SHP77 (cell line): ENCODE results near the gene GORASP1.

ENCODE experiments used
- DNase-seq, 2 experiments: peaks; one replicate each; lab custom pipeline; 2025; lab: John Stamatoyannopoulos, UW

The GORASP1 gene

GRCh38 chr3:39102504-39103323 is 4.7 kb downstream of the GORASP1 start:
- no peak for DNase-seq

GRCh38 chr3:39101022-39101689 is 6.3 kb downstream of the GORASP1 start:
- DNase-seq: peak; percentile 12 to 36

GRCh38 chr3:39100500-39100886 is 6.9 kb downstream of the GORASP1 start:
- no peak for DNase-seq

- no peak for DNase-seq
These were observed 7.5 kb downstream of the GORASP1 start for GRCh38 chr3:39099738-39100499.

DNA sequence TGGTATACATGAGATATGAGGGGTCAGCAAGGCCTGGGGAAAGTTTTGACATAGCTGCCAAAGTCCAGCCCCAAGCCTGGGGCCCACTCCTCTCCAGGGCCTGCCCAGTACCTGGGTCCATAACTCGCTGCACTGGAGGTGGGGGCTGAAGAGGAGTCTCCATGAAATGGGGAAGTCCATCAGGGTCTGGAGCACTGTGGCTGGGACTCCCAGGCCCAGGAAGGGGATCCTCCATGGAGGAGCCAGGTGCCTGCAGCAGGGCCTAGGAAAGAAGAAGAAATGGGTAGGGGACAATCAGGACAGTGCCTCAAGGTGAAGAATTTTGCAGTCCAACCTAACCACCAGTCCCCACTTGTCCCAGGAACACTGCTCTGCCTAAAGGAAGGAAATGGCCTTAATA is 8.2 kb downstream of the GORASP1 start:
- DNase-seq: no peak

DNA sequence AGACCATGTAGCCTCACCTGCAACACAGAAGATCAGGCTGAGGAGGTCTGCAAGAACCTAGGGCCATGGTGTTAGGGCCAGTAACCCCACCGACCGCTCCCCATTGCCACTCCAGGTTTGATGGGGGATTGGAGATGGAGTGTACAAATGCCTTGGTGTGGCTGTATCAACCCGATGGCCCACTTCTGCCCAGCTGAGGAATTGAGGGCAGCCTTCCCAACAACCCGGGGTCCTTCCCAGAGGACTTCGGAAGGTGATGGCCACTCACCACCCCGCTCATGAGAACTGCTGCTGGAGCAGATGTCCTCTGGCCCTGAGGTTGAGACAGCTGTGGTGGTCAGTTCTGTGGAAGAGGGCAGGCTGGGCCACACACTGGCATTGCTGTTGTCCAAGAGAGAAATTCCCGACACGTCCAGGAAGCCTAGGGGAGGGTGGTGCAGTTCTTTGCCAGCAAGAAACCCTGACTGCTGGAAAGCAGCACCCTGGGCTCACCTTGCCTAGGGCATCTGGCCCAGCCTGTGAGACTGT is 8.9 kb downstream of the GORASP1 start:
- DNase-seq: no peak

DNA sequence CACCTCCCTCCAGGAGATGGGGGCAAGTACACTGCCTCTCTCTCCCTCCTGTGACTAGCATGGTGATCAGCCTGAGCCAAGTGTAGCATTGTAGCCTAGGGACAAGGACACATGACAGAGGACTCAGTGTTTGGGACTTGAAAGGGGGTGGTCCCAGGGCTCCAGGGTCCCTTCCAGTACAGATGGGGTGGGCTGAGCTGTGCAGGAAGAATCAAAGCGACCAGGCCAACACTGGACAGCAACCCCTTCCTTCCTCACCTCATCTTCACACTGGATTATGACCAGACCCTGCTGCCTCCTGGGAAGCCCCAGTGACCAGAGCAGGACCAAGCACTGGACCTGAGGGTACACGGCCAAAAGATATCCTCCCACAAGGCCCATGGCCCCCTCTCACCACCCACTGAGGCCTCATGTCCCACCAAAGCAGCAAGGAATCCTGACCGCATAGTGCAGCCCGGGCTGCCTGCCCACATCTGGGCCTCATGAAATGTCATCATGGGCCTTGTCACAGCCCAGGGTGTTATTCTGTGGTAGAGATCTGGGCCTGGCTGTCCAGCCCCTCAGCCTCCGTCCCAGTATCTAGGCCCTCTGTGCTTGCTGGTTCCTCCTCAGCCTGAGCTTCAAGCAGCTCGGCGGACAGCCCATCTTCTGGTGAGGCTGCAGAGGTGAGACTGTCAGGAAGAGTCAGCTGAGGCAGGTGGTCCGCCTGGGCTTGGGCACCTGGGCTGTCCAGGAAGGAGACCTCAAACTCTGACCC is 9.5 kb downstream of the GORASP1 start:
- DNase-seq: no peak

DNA sequence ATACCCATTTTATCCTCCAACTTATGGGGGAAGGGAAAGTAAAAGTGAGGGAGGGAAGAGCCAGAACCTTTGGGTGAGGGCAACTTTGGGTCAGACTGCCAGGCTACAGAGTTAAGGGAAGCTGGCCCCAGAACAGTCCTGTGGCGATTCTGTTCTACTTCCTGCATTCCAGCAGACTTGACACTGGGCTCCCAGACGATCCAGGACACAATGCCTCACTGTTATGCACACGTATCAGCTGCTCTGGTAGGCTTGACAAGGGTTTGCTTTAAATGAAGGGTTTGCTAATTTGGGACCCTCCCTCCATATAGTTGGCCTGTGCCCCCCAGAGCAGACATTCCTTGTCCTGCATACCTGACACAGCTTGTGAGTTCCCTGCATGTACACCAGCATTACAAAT is 10.7 kb downstream of the GORASP1 start:
- no peak for DNase-seq

GRCh38 chr3:39095778-39096177 is 11.6 kb downstream of the GORASP1 start:
- no peak for DNase-seq

DNA sequence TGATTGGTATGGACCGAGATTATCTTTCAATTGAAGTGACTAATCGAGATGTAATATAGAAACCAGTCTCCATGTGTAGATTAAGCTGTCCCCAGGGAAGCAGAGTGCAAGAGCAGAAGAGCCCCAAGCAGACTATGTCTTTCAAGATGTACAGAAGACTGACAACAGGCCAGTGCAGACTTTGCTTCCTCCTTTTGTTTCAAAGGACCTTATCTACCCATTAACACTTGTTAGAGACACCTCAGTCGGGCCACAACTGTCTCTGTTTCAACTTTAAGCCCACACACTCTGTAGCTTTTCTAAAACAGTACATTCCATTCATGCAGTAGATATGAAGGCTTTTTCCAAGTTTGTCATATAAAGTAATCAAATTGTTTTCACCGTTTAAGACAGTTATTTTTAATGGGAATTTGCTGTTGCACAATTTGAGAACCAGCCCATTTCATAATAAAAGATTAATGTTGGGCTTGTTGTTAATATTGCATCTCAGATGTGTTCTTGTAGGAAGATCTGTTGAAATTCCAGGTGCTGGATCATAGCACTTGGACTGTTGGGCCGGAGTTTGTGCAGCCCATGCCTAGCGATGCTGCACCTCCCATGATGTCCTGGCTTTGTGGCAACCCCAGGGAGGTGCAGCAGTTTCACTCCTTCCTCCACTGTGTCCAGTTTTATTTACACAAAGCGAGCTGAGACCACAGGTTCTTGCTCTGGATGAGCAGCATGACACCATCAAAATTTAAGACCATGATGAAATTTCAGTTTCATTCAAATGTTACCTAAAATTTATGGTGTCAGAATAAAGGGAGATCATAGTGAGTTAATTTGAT is 12.4 kb downstream of the GORASP1 start:
- no peak for DNase-seq

DNA sequence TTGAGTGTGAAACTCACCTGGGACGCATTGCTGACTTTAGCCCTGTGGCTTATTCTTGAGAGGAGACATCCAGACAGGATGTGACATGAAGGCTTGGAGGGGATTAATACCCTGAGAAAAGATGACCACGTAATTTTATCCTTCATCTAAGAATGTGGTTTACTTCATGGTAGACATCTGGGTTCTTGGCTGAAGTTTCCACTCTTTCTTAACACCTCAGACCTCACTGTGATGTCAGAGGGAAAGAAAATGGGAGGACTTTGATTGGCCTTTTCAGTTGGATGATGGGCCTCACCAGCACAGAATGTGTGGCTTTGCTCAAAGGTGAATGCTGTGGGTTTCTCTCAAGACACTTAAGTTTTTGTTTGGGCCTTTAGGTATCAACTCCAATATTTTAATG is 16.5 kb downstream of the GORASP1 start:
- DNase-seq: no peak

DNA sequence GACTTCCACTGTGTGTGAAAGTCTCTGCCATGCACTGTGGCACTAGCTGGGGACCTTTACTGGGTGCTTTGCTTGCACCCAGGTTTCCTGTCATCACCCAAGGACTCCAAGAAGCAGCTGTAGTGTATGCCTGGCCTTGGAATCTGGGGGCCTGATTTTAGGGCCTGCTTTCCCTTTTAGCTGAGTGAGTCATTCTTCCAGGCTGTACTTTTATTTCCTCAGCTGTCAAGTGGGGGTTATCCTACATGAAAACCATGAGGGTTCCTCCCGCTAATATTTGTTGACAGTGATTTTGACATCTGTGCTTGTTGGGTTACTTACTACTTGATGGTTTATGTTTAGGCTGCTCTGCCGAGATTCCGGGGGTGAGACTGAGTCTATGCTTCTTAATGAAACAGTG is 18.5 kb downstream of the GORASP1 start:
- no peak for DNase-seq

DNA sequence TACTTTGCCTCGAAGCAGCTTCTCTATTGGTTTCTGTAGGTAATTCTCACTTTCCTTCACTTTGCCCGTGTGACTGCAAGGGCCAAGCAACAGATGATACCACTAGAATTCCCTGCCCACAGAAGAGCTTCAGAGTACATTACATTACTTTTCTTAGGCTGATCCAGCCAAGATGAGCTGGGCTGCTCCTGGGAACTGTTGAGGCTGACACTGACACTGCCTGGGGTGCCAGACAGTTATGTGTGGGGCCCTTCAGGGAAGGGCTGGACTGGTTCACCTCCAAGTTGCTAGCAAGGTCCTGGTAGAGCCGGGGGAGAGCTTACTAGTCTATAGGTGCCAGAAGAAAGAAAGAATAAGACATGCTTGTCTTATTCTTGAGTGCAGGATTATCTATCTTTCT is 19.0 kb downstream of the GORASP1 start:
- DNase-seq: no peak

DNA sequence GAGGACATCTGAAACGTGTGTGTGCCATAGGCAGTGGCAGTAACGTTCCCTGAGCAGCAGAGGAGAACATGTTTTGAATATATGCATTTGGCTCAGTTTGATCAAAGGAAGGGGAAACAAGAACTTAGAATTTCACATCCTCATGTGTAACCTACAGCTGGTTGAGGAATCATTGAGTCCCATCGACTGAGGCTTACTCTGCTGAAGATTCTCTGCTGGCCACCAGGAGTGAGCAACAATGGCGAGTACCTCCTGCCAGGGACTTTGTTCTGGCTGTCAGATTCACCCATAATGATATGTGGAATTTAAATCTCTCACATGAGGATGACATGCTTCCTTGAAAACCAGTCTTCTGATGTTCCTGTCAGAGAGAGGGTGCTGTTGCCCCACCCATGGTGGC is 21.3 kb downstream of the GORASP1 start:
- DNase-seq: no peak

- DNase-seq: no peak
These were observed 24.6 kb downstream of the GORASP1 start for GRCh38 chr3:39082666-39083313.

DNA sequence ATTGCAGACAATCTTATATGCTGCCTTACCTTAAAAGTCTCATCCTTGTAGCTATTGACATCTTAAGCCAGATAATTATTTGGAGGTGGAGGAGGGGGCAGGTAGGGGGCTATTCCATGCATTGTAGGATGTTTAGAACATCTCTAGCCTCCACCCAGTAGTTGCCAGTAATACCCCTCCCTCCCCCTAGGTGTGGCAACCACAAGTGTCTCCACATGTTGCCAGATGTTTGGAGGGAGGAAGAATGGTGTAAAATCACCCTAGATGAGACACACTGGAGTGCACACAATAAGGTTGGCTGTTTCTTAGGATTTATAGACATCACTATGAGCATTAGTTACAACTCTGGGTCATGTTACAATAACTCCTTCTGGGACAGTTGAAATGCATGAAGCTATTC is 27.4 kb downstream of the GORASP1 start:
- DNase-seq: no peak

GRCh38 chr3:39079530-39079929 is 27.9 kb downstream of the GORASP1 start:
- no peak for DNase-seq

- no peak for DNase-seq
These were observed 31.5 kb downstream of the GORASP1 start for GRCh38 chr3:39075910-39076309.

GRCh38 chr3:39068556-39068955 is 38.9 kb downstream of the GORASP1 start:
- DNase-seq: no peak

DNA sequence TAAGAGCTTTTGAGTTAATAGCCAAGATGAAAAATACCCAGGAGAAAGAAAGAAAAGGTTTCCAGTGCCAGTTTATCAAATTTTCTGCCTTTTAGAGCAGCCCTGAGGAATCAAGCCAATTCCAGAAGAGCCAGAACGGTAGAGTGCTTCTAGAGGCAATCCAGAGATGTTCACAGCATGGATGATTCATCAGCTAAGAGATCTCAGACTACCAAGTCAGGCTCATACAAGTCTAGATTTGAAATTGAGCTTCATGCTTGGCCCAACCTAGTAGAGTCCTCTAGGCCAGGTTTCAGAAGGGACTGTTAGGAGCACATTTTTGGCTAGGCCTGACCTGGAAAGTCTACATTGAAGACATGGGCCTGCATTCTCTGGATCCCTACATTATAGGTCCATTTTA is 40.1 kb downstream of the GORASP1 start:
- no peak for DNase-seq

DNA sequence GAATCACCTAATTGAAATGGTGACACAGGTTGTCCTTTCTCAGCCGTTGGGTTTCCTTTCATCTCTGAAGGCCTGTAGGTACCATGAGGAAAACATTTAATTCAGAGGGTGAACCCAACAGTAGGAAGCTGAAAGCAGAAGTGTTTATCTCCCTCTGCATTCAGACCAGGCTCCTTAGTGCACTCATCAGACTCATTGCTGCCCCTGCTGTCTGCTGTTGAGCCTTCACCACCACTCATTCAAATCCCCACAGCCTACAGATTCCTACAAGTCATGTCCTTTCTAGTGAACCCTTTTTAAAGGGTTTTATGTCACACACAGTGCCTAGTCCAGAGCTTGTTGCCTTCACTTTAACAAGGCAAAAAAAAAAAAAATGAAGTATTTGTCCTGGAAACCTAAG is 42.2 kb downstream of the GORASP1 start:
- peak; percentile 2 to 17 for DNase-seq
